Right lobe of liver (tissue), 6 donors: ENCODE measurements around the gene HSPG2. TPM values are rescaled to one million over a fixed set of nuclear protein-coding genes. Genes with fewer than 3 reads are reported as not detected.
"Not testable (repeated sequence)": the region's sequence is repeated elsewhere in the genome, so short reads cannot be mapped to it uniquely, and the experiment has no call there.

Experiments used
- ATAC-seq, 4 donors: fragments of 200-7000 bp; cut with Tn5 transposase; one replicate each; pipeline ENCODE4 v1.9.1; 2020; ENCODE audit warnings: mild to moderate bottlenecking in 4 of 4, moderate library complexity in 4 of 4
- DNase-seq, 3 donors: peaks; one replicate each; pipeline ENCODE4 v3.0.0-alpha.2; 2020
- H3K27ac ChIP-seq, 3 donors: fragments of 200-600 bp; one replicate each; pipeline ENCODE4 v1.8.0; 2022
- H3K27me3 ChIP-seq, 2 donors: fragments of 200-600 bp; one replicate each; pipeline ENCODE4 v1.8.0; 2022
- H3K36me3 ChIP-seq, 4 donors: fragments of 200-600 bp; sonication (generic) in 1 of 4; one replicate each; pipeline versions ENCODE4 v1.5.1 to v1.8.0; 2017 to 2022; ENCODE audit warnings: control low read depth in 1 of 4
- H3K4me1 ChIP-seq, 4 donors: fragments of 200-600 bp; sonication (generic) in 1 of 4; one replicate each; pipeline versions ENCODE4 v1.5.1 to v1.8.0; 2017 to 2022; ENCODE audit warnings: control low read depth in 1 of 4
- H3K4me3 ChIP-seq, 3 donors: fragments of 200-600 bp; one replicate each; pipeline ENCODE4 v1.8.0; 2022
- H3K9me3 ChIP-seq, 4 donors: fragments of 200-600 bp; sonication (generic) in 1 of 4; one replicate each; pipeline versions ENCODE4 v1.5.1 to v1.8.0; 2017 to 2022; ENCODE audit warnings: control low read depth in 1 of 4
- POLR2A ChIP-seq: fragments of 450-650 bp; IDR thresholded peaks from one replicate; pipeline ENCODE4 v1.6.1; 2017; ENCODE audit warnings: antibody characterized with exemption, mild to moderate bottlenecking
- WGBS: methylation state at CpG from one replicate; pipeline ENCODE4 v1.1.6; 2018; ENCODE audit warnings: low coverage, low lambda C conversion rate; ENCODE audit not compliant: insufficient coverage; ENCODE audit errors: missing lambda C conversion rate; 5-methylcytosine and 5-hydroxymethylcytosine counted together
- intact Hi-C, 2 donors: fragments of 100-400 bp; cut with DNase I; formaldehyde crosslinking; loops; one replicate each; pipeline versions ENCODE4 v1.11.2 to v1.14.1; 2022
- total RNA-seq, 6 experiments: library from RNA; depleted of rRNA in 2 of 6; stranded (reverse); fragments of >200 nt in 2 of 6; fragmentation: NEBNext Ultra II Directional in 3 of 6; extraction: Animal tissue kit (Norgen Biotek cat#: 25700) in 3 of 6; gene quantifications; one replicate each; pipeline versions ENCODE4 v1.1.0 to v1.2.4, GENCODE V29; 2016 to 2023
- TF ChIP-seq, protein P1 (sequence below), 4 donors: fragments of 200-600 bp in 3 of 4; fragments of 450-650 bp in 1 of 4; IDR thresholded peaks; one replicate each; pipeline versions ENCODE4 v1.5.1 to v1.8.0; 2016 to 2022; ENCODE audit warnings: antibody characterized with exemption in 4 of 4, mild to moderate bottlenecking in 2 of 4
- donor health status: DM: no; HTN: yes; CAD: no.
- donor health status: DM: no; HTN: no; CAD: no.
- donor health status: DM: no; HTN: no; CAD: no.
- donor health status: DM: no; HTN: yes; CAD: no.
- donor health status: DM: no; HTN: yes; CAD: no.

The HSPG2 gene
- total RNA-seq, 6 experiments from 2014 or later = 31.3 to 90.9 (median 43.7) TPM

DNA sequence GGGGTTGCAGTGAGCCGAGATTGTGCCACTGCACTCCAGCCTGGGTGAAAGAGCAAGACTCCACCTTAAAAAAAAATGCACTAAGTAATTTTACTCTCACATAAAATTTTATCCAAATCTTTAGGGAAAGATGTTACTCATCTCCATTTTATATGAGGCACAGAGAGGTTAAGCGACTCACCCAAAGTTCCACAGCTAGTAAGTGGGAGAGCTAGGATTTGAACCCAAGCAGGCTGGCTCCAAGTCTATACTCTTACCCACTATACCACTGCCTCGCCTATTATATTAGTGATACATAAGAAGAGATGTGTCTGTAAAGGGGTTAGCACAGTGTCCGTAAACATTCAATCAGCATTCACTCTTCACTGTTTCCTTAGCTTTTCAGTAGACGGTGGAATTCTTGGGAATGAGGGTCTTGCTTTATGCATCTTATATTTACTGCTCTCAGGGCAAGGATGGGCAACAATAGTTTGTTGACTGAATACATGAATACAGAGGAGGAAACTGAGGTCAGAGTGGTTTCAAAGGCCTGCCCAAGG, 109.9 kb downstream of the HSPG2 start:
- TF ChIP-seq, protein P1, sequence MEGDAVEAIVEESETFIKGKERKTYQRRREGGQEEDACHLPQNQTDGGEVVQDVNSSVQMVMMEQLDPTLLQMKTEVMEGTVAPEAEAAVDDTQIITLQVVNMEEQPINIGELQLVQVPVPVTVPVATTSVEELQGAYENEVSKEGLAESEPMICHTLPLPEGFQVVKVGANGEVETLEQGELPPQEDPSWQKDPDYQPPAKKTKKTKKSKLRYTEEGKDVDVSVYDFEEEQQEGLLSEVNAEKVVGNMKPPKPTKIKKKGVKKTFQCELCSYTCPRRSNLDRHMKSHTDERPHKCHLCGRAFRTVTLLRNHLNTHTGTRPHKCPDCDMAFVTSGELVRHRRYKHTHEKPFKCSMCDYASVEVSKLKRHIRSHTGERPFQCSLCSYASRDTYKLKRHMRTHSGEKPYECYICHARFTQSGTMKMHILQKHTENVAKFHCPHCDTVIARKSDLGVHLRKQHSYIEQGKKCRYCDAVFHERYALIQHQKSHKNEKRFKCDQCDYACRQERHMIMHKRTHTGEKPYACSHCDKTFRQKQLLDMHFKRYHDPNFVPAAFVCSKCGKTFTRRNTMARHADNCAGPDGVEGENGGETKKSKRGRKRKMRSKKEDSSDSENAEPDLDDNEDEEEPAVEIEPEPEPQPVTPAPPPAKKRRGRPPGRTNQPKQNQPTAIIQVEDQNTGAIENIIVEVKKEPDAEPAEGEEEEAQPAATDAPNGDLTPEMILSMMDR (IDR thresholded peaks at IDR 0.05) = no peak
- TF ChIP-seq POLR2A = no peak
- 95% methylated on average over 3 of the region's 5 CpGs for WGBS
- H3K4me3 ChIP-seq = no peak overlapping the region

DNA sequence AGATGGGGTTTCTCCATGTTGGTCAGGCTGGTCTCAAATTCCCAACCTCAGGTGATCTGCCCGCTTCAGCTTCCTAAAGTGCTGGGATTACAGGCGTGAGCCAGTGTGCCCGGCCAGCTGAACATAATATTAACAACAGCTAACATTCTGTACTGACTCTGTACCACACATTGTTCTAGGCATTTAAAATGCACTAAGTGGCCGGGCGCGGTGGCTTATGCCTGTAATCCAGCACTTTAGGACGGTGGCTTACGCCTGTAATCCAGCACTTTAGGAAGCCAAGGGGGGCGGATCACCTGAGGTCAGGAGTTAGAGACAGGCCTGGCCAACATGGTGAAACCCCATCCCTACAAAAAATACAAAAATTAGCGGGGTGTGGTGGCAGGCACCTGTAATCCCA, 110.4 kb downstream of the HSPG2 start:
- H3K4me3 ChIP-seq, intact Hi-C loops, H3K27me3 ChIP-seq, DNase-seq, H3K27ac ChIP-seq, ATAC-seq, H3K9me3 ChIP-seq, H3K36me3 ChIP-seq, H3K4me1 ChIP-seq: not testable (repeated sequence)
- 92% methylated on average over 10 of the region's 10 CpGs for WGBS

More for the DNA sequence above, 109.9 kb downstream of the HSPG2 start:
- H3K9me3 ChIP-seq = no peaks in the 10 kb centered on the region
- no peaks in the 10 kb centered on the region for H3K27me3 ChIP-seq
- intact Hi-C loops = no loop called here
- H3K36me3 ChIP-seq = peaks cover 0 to 4% (median 0%) of the 10 kb centered on the region in 4 donors
- DNase-seq (no peak), ATAC-seq (no peak)
- no peak overlapping the region for H3K27ac ChIP-seq
- no peaks in the 10 kb centered on the region for H3K4me1 ChIP-seq

DNA sequence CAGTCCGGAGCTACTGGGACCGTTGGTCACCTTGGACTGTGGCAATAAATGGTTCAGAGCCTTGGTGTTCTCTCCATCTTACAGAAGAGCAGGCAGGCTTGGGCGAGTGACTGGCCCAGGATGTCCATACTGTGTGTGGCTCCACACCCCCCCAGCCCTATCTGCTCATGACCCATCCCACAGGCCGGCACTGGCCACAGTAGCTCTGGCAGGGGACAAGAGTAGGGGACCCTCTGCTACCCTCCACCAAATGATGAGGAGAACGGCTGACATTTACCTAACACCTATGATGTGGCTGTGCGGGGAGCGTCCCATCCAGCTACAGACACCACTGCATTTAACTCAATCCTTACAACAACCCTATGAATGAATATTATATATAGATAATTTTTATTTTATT, 111.7 kb downstream of the HSPG2 start:
- H3K27me3 ChIP-seq = no peaks in the 10 kb centered on the region
- H3K9me3 ChIP-seq = no peaks in the 10 kb centered on the region
- no peak for DNase-seq
- peaks cover 0 to 4% (median 0%) of the 10 kb centered on the region in 4 donors for H3K36me3 ChIP-seq
- TF ChIP-seq, protein P1 (IDR thresholded peaks at IDR 0.05) = no peak
- no peak for TF ChIP-seq POLR2A
- WGBS = 93% methylated on average over 3 of the region's 7 CpGs
- H3K27ac ChIP-seq = no peak overlapping the region
- intact Hi-C loops = no loop called here
- ATAC-seq = no peak
- no peak overlapping the region for H3K4me3 ChIP-seq
- H3K4me1 ChIP-seq = no peaks in the 10 kb centered on the region

DNA sequence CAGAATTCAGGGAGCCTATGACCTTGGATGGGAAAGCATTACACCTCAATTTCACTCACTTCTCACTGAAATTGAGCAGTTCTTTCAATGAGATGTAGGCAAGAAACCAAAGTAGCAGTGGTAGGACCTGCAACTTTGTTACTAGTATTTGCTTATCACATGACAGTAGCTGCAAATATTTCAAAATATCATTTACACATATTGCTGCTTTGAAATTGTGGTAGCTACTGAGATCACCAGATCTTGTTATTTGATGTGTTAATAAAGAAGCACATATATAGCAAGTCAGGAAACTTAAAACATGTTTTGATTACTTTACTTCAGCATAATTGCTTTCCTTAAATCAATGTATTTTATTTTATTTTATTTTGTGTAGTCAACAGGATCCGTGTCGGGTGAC, 112.2 kb downstream of the HSPG2 start:
- Histone ChIP-seq H3K9me3 (no peaks in the 10 kb centered on the region), H3K27ac (no peak overlapping the region), H3K27me3 (no peaks in the 10 kb centered on the region), H3K4me3 (no peak overlapping the region), H3K4me1 (no peaks in the 10 kb centered on the region), H3K36me3 (peaks cover 0 to 4% (median 0%) of the 10 kb centered on the region in 4 donors)
- intact Hi-C loops = no loop called here
- DNase-seq (no peak), ATAC-seq (no peak)
- no peak for TF ChIP-seq POLR2A
- TF ChIP-seq, protein P1 (IDR thresholded peaks at IDR 0.05) = no peak
- 79% methylated on average over 2 of the region's 2 CpGs for WGBS

DNA sequence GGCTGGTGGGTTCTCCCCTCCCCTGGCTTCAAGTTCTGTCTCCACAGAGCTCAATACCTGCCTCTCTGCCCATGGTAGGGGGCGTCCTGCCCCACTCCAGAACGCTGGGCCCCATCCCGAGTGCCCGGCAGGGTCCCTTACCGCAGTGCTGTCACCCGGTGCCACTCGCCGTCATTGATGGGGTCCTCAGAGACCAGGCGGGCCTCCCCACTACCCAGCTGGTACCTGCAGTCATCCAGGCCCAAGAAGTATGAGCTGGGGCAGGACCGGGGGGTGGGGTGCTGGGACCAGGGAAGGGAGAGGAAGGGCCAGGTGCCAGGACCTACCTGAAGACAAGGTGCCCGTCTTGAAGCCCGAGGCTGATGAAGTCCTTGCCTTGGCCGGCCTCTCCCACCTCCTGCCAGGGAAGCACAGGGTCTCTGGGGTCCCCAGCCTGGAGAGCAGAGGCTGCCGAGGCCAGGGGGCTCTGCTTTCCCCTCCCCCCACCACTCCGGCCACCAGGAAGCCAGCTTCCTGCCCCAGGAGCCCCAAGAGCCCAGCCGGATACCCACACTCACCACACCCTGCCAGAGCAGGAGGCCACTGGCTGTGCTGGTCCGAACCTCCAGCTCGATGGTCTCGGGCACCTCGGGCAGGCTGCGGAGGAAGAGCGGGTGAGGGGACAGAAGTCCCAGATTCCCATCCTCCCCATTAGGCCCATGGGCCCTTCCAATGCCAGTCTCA, 113.0 kb downstream of the HSPG2 start:
- Histone ChIP-seq H3K27me3 (no peaks in the 10 kb centered on the region), H3K4me1 (no peaks in the 10 kb centered on the region), H3K27ac (no peak overlapping the region), H3K36me3 (peaks cover 0 to 4% (median 0%) of the 10 kb centered on the region in 4 donors), H3K4me3 (no peak overlapping the region), H3K9me3 (no peaks in the 10 kb centered on the region)
- no peak for ATAC-seq
- 92% methylated on average over 5 of the region's 22 CpGs for WGBS
- intact Hi-C loops = no loop called here
- TF ChIP-seq, protein P1 (IDR thresholded peaks at IDR 0.05) = no peak
- TF ChIP-seq POLR2A = no peak
- no peak for DNase-seq
